ENCODE results near the gene SPCS2.
"Not testable (repeated sequence)": the region's sequence is repeated elsewhere in the genome, so short reads cannot be mapped to it uniquely, and the experiment has no call there.

SPCS2 gene

DNA sequence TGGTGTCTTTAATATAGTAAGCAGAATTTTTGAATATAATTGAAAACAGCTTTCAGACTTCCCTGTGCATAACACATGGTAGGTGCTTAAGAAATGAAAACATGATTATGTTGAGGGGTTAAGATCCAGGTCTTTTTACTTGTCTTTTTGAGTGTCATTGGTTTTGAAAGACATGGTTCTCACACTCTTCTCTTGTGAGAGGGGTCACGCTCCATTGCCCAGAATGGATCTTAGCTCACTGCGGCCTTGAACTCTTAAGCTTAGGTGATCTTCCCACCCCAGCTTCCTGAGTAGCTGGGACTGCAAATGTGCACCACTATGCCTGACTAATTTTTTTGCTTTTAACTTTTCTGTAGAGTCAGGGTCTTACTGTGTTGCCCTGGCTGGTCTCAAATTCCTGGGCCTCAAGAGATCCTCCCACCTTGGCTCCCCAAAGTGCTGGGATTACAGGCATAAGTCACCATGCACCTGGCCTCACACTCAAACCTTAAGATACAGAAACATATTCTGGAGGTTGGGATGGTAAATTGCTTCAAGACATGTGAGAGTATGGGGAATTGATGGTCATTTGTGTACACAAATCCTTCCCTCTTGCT, 1.4 kb downstream of the SPCS2 start:
- DNase-seq, result no peak

DNA sequence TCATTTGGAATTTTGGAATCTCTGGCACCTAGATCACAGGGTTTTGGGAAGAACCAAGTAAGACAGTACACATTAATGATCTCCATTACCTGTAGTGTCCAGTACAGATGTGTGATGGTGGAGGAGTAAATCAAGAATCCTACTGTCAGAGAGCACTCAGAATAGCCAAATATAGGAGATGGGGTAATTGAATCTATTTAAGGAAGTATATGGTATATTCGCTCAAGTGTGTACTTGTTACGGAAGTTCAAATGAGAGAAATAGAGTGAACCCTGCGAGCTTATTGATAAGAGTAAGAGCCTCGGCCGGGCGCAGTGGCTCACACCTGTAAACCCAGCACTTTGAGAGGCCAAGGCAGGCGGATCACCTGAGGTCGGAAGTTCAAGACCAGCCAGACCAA, 2.2 kb downstream of the SPCS2 start:
- no peak for DNase-seq

DNA sequence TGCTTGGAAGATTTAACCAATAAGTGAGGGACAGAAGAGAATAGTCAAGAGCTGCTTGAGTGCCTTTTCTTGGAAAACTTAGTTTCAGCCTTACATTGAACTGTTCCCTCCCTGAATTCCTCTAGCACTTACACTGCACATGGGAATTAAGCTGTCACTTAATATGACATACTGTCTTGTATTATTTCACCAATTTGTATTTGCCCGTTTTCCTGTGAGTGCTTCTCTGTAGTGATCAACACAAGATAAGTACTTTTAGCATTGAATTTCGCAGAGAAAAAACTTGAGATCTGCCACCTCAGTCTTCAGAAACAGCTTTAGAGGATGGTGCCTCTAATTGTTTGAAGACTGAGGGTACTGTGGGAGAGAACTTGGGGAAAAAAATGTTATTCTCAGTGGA, 3.7 kb downstream of the SPCS2 start:
- no peak for DNase-seq

DNA sequence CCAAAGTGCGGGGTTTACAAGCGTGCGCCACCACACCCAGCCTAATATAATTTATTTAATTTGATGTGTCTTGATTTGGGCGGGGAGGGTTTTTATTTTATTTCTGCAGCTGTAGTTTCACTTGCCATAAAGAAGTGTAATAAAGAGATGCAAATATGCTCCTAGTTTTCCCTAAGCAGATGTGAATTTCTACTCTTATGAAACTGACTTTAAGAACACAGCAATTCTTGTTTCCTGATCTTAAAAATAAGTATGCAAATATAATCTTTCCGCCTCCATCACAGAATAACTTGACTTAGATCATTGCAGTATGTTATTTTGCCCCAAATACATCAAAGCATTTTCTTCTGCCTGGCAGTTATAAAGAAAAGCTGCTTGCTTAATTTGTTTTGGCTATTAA, 4.4 kb downstream of the SPCS2 start:
- DNase-seq, result no peak

DNA sequence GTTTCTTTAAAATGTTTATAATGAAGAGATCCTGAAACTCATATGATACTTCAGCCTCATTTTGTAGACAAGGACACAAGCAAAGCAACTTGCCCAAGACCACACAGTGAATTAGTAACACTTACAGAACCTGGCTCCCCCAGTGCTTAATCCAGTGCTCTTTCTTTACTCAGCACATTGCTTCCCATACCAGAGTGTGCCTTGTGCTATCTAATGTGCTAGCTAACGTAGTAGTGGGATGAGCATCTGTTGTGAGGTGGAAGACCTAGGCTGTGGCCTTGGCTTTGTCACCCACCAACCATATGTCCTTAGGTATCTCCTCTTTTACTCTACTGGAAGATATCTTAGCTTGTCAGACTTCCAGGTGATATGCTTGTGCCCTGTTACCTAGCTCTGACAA, 5.1 kb downstream of the SPCS2 start:
- no peak for DNase-seq

DNA sequence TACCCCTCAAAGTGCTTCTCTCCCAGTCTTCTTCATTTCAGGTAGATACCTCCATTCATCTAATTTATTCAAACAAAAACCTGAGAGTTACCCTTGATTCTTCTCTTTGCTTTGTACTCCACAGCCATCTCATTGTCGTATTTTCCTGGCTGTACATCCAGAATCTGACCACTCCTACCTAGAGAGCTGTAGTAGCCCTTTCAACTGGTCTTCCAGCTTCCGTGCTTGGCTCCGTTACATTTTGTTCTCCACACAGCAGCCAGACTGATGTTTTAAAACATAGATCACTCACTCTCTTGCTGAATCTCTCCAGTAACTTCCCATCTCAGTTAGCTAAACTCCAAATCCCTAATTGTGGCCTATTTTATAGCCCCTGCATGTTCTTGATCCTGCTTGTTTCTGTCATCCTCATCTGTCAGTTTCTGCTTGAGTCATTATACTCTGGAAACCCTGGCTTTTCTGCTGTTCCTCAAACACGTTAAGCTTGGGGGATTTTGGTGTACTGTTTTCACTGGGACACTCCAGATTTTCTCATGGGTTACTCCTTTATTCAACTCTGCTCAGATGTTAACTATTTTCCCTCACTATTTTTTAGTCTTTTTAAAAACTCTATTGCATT, 7.4 kb downstream of the SPCS2 start:
- no peak for DNase-seq

DNA sequence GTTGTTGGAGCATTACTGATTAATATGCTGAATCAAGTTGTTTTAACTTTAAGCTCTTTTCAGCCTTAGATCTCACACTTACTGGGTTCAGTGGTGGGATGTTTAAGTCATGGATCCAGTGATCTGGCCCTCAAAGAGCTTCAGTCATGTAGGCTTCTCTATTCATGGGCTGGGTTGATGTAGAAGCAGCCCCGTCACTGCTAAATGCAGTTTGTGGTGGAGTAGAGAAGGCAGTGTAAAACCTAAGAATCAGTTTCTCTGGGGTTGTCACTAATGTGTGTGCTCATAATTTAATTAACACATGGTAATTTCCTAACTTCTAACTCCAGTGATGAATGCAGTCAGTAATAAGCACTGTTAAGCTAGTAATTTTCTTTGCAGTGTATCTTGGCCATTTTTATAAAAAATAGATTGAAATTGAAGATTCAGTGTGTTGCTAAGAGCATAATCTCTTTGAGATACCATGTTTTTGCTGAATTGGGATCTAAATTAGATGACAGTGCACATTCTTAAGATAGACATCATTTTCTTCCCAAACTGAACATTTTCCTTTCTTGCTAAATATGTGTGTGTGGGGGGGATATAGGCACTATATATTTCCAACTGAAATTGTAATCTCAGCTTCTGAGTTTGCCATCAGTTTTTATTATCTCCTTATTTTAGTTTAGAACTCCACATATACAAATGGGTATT, 9.0 kb downstream of the SPCS2 start:
- no peak for DNase-seq

DNA sequence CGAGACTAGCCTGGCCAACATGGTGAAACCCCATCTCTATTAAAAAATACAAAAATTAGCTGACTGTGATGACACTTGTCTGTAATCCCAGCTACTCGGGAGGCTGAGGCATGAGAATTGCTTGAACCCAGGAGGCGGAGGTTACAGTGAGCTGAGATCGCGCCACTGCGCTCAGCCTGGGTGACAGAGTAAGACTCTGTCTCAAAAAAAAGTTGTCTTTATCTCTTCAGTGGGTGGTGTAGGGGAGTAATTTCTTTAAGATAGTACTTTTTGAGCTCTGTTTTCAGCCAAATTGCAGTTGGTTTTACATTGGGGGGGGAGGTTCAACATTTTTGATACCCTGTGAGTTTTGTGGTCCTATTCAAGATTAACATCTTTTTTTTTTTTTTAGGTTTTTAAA, 11.1 kb downstream of the SPCS2 start:
- not testable (repeated sequence) for DNase-seq

DNA sequence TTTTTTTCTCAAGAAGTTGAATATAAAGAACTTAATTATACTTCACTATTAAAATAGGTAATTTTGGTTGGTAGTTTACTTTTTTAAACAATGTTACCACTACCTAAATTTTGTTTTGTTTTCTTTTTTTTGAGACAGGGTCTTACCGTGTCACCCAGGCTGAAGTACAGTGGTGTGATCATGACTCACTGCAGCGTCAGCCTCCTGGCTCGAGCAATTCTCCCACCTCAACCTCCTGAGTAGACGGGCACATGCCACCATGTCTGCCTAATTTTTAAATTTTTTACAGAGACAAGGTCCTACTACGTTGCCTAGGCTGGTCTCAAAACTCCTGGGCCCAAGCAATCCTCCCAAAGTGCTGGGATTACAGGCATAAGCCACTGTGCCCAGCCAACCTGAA, 17.6 kb downstream of the SPCS2 start:
- DNase-seq, result no peak

DNA sequence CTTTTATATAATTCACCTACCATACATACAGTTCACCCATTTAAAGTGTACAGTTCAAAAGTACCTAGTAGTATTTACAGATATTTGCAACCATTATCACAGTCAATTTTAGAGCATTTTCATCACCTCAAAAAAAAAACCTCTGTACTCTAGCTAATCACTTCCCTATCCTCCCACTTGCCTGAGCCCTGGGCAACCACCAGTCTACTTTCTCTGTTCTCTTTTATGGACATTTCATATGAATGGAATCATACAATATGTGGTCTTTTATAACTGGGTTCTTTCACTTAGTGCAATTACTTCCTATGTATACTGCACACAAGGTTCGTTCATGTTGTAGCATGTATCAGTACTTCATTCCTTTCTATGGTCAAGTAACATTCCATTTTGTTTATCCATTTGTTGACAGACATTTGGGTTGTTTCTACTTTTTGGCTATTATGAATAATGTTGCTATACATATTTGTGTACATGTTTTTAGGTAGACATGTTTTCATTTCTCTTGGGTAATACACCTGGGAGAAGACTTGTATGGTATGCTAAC, 21.9 kb downstream of the SPCS2 start:
- no peak for DNase-seq

DNA sequence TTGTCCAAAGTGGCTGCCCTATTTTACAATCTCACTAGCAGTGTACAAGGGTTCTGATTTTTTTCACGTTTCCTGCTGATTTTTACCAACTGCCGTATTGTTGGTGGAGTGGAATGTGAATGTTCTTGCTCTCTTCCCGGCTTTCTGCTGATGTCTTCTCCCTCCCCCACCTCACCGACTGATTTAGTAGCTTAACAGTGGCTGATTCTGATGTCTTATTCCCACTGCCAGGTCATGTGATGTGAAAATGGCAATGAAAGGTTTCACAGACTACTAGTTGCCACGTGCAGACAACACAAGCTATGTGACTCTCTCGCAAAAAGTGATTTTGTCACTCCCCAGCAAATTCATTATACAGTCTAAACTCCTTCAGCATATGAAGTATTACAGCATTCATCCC, 22.4 kb downstream of the SPCS2 start:
- no peak for DNase-seq

DNA sequence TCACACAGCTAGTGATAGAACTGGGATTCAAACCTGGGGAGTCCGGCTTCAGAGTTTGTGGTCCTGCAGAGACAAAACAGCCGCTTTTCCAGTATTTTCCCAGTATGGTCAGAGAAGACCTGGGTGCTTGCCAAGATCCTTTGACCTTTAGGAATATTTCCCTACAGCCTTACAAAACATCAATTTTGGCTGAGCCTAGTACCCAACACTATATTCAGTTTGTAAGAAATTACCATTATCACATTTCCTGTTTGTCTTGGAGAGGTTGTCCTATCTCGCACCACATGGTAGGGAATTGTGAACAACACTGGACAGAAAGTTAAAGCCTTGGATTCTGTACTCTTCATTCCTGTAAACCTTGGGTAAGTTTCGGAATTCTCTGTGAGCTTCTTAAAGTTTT, 29.0 kb downstream of the SPCS2 start:
- DNase-seq, result no peak

DNA sequence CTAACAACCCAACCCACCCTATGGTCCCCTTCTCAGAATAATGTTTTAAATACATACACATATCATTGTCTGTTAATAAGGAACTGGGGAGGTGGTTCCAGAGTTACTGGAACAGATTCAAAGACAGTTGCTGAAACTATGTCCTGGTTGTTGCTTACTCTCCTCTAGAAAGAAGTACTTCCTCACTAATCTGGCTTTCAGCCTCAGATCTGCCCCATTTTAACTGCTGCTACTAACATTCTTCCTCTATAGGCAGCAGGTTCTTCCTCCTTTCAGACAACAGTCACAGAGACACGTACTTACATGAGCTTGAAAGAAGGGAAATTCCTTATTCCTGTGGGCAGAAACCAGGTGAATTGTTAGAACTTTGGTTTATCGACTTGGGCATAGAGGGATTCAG, 31.6 kb downstream of the SPCS2 start:
- no peak for DNase-seq

DNA sequence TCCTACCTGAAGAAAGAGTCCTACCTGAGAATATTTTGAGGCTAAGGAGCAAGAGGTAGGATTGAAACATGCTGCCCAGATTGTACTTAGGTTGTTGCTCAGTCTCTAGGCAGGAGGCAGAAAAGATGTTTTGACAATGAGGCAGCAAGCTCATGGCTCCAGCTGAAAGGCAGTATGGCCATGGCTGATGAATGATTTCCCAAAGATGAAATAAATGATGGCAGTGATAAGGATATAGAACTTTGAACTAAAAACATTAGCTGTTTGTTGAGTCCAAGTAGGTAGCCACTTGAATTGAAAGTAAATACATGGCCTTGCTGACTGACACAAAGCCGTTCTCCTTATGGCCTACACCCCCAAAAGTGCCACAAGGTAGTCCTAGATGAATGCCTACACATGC, 32.8 kb downstream of the SPCS2 start:
- no peak for DNase-seq

DNA sequence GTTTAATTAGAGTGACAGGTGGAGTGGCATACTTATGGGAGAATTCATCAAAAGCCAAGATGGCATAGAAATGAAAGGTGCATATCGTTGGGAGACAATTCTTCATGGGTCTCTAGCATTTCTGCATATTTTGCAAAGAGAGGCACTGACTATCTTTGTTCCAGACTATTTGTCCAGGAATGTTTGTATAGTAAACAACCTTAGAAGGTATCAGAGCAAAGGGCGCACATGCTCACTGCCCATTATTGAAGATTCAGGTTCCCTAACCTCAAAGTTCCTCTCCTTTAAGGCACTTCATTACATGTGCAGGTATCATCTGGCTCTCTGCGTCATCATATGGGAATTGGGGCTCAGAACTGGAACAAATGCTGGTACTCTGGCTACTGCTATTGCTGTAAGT, 35.0 kb downstream of the SPCS2 start:
- DNase-seq, result no peak

DNA sequence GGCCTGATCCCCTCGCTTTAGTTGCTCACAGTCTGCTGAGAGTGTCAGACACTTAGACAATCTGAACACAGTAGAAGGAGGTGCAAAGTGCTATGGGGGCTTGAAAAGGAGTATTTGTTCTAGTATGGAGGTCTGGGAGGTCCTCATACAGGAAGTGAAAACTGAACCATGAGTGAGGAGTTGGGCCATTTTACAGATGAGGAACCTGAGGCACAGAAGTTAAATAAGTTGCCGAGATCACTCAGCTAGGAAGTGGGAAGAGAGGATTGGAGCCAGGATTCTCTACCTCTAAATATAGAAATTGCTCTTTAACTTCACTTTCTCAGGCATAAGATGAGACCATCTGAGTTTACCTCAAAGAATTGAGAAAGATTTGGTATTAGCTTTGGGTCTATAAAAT, 35.7 kb downstream of the SPCS2 start:
- no peak for DNase-seq

DNA sequence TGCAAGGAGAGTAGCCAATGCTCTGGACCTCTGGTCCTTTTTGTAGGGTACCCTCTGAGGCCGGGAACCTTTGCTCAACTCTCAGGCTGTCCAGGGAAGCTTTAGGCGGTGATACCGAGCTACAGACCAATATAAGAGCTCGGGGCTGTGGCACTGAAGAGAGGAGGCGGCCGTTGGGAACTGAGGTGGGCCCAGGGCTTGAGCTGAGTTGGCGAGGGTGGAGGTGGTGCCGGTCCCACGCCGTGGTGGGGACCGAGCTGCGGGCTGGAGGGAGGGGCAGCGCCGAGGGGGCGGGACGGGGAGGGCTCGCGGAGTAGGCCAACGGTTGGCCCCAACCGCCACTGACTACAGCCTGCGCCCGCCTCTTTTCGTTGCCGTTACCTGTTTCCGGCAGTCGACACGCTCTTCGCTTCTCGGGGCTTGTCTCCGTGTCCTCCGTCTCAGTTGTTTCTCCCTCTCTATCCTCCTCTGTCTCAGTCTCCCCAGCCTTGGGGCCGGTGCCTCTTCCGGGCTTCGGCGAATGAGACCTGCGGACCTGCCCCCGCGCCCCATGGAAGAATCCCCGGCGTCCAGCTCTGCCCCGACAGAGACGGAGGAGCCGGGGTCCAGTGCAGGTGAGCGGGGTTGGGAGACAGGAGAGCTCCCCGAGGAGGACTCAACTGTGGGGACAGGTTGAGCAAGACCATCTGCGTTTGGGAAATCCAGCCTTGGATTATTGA, 39.6 kb downstream of the SPCS2 start, which contains the start of gene NEU3:
Gene NEU3, plus strand, starts transcription at position 393 of the 719 bp plus-strand sequence. Its CDS starts 128 bp downstream, at position 521.
- peak; percentile 93 for DNase-seq

DNA sequence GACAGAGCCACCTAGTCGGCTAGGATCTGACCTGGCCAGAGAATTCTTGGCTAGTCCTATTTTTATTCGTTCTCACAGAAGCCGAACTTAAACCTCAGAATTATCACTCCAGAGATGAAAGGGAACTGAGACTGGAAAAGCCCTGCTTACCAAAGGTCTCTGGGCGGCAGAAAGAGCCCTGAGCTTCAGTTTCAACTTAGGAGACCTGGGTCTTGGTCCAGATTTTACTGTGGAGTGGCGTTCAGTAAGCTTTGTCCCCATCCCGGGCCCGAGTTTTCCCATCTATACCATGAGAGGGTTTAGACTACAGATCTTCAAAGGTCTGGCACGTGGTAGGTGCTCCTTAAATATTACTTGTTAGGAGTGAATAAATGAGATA, 40.2 kb downstream of the SPCS2 start:
- DNase-seq, result peak; percentile 50

DNA sequence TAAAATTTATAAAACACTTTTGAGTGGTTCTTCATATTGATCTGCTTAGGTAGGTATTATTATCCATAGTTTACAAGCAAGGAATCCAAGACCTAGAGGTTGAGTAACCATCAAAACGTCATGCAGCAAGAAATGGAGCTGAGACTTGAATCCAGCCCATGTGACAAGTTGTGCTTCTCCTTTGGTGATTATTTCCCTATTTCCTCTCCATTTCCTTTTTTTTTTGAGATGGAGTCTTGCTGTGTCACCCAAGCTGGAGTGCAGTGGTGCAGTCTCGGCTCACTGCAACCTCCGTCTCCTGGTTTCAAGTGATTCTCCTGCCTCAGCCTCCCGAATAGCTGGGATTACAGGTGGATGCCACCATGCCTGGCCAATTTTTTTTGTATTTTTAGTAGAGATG, 41.1 kb downstream of the SPCS2 start:
- not testable (repeated sequence) for DNase-seq

DNA sequence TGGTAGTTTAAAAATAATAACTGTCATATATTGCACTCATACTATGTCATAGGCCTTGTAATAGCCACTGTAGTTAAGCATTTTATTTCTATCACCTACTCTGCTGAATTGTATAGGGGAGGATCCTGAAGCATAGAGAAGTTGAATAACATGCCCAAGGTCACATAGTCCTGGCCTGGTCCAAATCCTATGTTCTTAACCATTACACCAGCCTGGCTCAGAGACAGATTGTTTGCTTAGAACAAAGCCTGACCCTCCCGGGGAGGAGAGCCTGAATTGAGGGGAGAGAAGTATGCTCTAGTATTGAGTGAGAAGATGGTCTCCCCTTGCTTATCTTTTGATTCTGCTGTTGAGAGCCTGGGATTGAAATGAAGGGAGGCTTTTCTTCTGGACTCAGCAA, 41.9 kb downstream of the SPCS2 start:
- DNase-seq, result peak; percentile 25

DNA sequence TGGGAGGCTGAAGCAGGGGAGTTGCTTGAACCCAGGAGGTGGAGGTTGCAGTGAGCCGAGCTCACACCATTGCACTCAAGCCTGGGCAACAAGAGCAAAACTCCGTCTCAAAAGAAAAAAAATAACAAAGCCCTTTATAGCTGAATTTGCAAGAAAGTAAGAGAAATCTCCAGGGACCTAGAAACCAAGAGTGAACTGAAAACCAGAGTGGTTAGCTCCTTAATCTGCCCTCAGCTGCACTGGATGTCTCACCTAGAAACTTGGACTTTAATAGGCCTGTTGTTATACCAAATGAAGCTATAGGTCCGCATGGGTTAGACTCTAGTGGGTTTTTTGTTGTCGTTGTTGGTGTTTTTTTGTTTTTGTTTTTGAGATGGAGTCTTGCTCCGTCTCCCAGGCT, 43.8 kb downstream of the SPCS2 start:
- no peak for DNase-seq

DNA sequence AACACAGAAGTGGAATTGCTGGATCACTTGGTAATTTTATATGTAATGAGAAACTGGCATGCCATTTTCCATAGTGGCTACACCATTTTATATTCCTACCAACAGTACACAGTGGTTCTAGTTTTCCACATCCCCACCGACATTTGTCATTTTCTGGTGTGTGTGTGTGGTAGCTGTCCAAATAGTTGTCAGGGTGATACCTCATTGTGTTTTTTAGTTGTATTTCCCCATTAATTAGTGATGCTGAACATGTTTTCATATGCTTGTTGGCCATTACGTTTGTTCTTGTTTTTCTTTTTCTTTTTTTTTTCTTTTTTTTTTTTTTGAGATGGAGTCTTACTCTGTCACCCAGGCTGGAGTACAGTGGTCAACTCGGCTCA, 51.9 kb downstream of the SPCS2 start:
- DNase-seq, result no peak

DNA sequence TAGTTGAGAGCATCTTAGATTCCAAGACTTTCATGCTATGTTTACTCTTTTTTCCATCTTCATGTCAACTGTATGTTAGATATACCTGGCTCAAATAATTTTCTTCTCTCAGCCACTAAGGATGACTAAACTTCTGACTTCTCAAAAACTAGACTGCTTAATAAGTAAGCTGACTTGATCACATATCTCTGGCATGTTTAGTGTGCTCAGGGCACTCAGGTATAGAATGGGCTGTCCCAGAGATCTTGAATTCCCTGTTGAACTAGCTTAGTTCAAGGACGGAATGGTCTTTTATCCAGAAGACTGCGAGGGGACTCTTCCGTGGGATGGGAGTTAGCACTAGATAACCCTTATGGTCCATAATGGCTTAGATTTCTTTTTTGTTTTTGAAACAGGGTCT, 52.6 kb downstream of the SPCS2 start:
- DNase-seq, result no peak

DNA sequence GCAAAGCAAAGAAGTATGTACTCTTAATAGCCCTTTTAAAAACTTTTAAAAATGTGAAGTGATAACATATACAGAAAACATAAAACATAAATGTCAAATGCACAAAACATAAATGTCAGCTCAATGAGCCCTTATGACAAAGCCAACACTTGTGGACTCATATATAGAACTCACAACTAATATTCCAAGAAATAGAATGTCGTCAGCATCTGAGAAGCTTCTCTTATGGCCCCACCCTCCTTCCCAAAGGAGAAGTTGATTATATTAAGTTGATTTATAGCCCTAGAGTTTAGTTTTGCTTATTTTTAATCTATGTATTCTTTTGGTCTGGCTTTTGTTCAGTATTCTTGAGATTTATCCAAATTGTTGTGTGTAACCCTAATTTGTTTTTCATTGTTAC, 53.5 kb downstream of the SPCS2 start:
- DNase-seq, result no peak
